Keratinocyte (primary cell): ENCODE data around the gene RBBP5. TPM values are rescaled to one million over a fixed set of nuclear protein-coding genes. Genes with fewer than 3 reads are reported as not detected.

Experiments used
- DNase-seq: peaks from one replicate; pipeline ENCODE4 v3.0.0-alpha.2; 2011; ENCODE audit warnings: low read depth, missing footprints, low spot score
- FAIRE-seq: peaks from 2 replicates; lab custom pipeline; 2011; peaks lifted over from hg19 to GRCh38; lab: Jason Lieb, UNC
- H2AFZ ChIP-seq: 2 replicates; pipeline ENCODE4 v1.6.0; 2012; ENCODE audit warnings: low read length, control low read depth, inconsistent platforms; ENCODE audit not compliant: control insufficient read depth
- H3K27ac ChIP-seq: 2 replicates; pipeline ENCODE4 v1.5.1; 2011; ENCODE audit warnings: low read length; ENCODE audit not compliant: control insufficient read depth, insufficient read depth
- H3K27me3 ChIP-seq: 3 replicates; pipeline ENCODE4 v1.6.0; 2011; ENCODE audit warnings: low read length; ENCODE audit not compliant: control insufficient read depth, insufficient read depth; ENCODE audit errors: extremely low read depth
- H3K36me3 ChIP-seq, 2 experiments: 2 replicates in 1 of 2; 3 replicates in 1 of 2; pipeline ENCODE4 v1.5.1; 2011; ENCODE audit warnings: low read length in 2 of 2, mild to moderate bottlenecking in 1 of 2; ENCODE audit not compliant: control insufficient read depth in 2 of 2, insufficient read depth in 2 of 2; ENCODE audit errors: extremely low read depth in 1 of 2
- H3K4me1 ChIP-seq: 3 replicates; pipeline ENCODE4 v1.5.1; 2011; ENCODE audit warnings: low read length; ENCODE audit not compliant: control insufficient read depth, insufficient read depth; ENCODE audit errors: extremely low read depth
- H3K4me2 ChIP-seq: 3 replicates; pipeline ENCODE4 v1.6.0; 2011; ENCODE audit warnings: low read depth, low read length; ENCODE audit not compliant: control insufficient read depth, insufficient read depth; ENCODE audit errors: extremely low read depth
- H3K4me3 ChIP-seq, 3 experiments: fragments of 200-600 bp in 1 of 3; sonication (generic) in 1 of 3; 2 replicates in 2 of 3; 3 replicates in 1 of 3; pipeline ENCODE4 v1.5.1; 2011 to 2016; ENCODE audit warnings: low read length in 3 of 3, mild to moderate bottlenecking in 3 of 3, control low read depth in 2 of 3, inconsistent platforms in 1 of 3, low read depth in 1 of 3, mixed read lengths in 1 of 3, mixed run types in 1 of 3, moderate library complexity in 1 of 3; ENCODE audit not compliant: control insufficient read depth in 2 of 3, insufficient read depth in 2 of 3; ENCODE audit errors: extremely low read depth in 1 of 3
- H3K79me2 ChIP-seq: 2 replicates; pipeline ENCODE4 v1.6.0; 2012; ENCODE audit warnings: low read length; ENCODE audit not compliant: control insufficient read depth, insufficient read depth
- H3K9ac ChIP-seq: 3 replicates; pipeline ENCODE4 v1.6.0; 2011; ENCODE audit warnings: low read length; ENCODE audit not compliant: control insufficient read depth, insufficient read depth; ENCODE audit errors: extremely low read depth
- H3K9me1 ChIP-seq: 3 replicates; pipeline ENCODE4 v1.6.0; 2011; ENCODE audit warnings: low read length; ENCODE audit not compliant: control insufficient read depth, insufficient read depth; ENCODE audit errors: extremely low read depth
- H3K9me3 ChIP-seq: 2 replicates; pipeline ENCODE4 v1.5.1; 2012; ENCODE audit warnings: low read depth, low read length; ENCODE audit not compliant: control insufficient read depth
- H4K20me1 ChIP-seq: 3 replicates; pipeline ENCODE4 v1.6.0; 2011; ENCODE audit warnings: low read length; ENCODE audit not compliant: control insufficient read depth, insufficient read depth; ENCODE audit errors: extremely low read depth
- EZH2 ChIP-seq: IDR thresholded peaks from one replicate; pipeline ENCODE4 v1.6.1; 2012; ENCODE audit warnings: inconsistent platforms, mild to moderate bottlenecking, low read length, moderate library complexity
- dilution Hi-C: fragments of 300-500 bp; cut with MboI; formaldehyde crosslinking; loops from one replicate; pipeline ENCODE4 v1.7.0; 2020; ENCODE audit warnings: low sequenced_read_pairs; ENCODE audit not compliant: extremely low pct_ligation_motif_present
- polyA plus RNA-seq, 5 experiments: library from polyadenylated mRNA; depleted of rRNA in 3 of 5; stranded (reverse) in 3 of 5; stranded (forward) in 1 of 5; unstranded in 1 of 5; fragments of >200 nt; gene quantifications; 1 replicate in 1 of 5; 2 replicates in 3 of 5; 3 replicates in 1 of 5; pipeline versions ENCODE4 v1.2.1 to v1.2.3, GENCODE V29; 2011 to 2012; ENCODE audit warnings: missing spikeins in 2 of 5, low read depth in 1 of 5, low replicate concordance in 1 of 5
- TF ChIP-seq, protein P1 (sequence below), 3 experiments: IDR thresholded peaks in 1 of 3; conservative IDR thresholded peaks in 1 of 3; optimal IDR thresholded peaks in 1 of 3; 2 replicates in 2 of 3; 3 replicates in 1 of 3; pipeline versions ENCODE3 to v1.5.1; 2011; ENCODE audit warnings: low read length in 3 of 3, mild to moderate bottlenecking in 3 of 3, moderate library complexity in 2 of 3, control low read depth in 1 of 3, inconsistent platforms in 1 of 3; ENCODE audit not compliant: insufficient read depth in 2 of 3; ENCODE audit errors: extremely low read depth in 1 of 3

The RBBP5 gene
- polyA plus RNA-seq, 1 donor (not counting 4 experiments of a cell fraction or from before 2014, with no cell fraction given): 12.3 TPM

DNA sequence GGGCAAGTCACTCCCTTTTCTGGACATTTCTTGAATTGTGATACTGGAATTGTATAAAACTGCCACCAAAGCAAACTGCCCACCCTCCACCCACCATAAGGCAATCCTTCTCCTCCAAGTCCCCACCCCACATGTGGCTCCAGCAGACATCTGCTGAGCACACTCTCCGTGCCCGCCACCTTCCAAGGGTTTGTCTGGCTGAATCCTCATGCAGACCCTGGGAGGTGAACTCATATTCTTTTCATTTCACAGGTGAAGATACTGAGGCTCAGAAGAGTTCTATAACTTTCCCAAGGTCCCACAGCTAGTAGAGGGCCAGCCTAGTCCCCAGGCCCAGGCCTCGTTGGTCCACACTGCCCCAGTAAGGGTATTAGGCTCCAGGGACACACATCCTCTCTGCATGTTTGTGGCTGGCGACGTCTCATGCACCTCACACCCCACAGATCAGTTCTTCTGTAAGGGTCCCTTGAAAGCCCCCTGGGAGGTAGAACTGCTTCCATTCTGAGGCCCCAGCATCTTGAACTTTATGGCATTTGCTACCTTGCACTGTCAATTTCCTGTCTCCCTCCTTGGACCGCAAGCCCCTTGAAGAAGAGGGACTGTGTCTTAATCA, 64.7 kb downstream of the RBBP5 start:
- Histone ChIP-seq H3K4me1 (no peaks in the 10 kb centered on the region), H3K36me3 (no peaks in the 10 kb centered on the region), H3K79me2 (no peaks in the 10 kb centered on the region), H3K27ac (no peak overlapping the region), H3K4me2 (no peak overlapping the region), H3K27me3 (peaks cover 14% of the 10 kb centered on the region), H3K9me3 (no peaks in the 10 kb centered on the region), H2AFZ (no peak overlapping the region), H3K9me1 (no peaks in the 10 kb centered on the region), H4K20me1 (no peaks in the 10 kb centered on the region), H3K4me3 (no peak overlapping the region), H3K9ac (no peak overlapping the region)
- TF ChIP-seq, protein P1, sequence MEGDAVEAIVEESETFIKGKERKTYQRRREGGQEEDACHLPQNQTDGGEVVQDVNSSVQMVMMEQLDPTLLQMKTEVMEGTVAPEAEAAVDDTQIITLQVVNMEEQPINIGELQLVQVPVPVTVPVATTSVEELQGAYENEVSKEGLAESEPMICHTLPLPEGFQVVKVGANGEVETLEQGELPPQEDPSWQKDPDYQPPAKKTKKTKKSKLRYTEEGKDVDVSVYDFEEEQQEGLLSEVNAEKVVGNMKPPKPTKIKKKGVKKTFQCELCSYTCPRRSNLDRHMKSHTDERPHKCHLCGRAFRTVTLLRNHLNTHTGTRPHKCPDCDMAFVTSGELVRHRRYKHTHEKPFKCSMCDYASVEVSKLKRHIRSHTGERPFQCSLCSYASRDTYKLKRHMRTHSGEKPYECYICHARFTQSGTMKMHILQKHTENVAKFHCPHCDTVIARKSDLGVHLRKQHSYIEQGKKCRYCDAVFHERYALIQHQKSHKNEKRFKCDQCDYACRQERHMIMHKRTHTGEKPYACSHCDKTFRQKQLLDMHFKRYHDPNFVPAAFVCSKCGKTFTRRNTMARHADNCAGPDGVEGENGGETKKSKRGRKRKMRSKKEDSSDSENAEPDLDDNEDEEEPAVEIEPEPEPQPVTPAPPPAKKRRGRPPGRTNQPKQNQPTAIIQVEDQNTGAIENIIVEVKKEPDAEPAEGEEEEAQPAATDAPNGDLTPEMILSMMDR (optimal IDR thresholded peaks at IDR 0.05 in 1 of 3, IDR thresholded peaks at IDR 0.05 in 1 of 3, conservative IDR thresholded peaks at IDR 0.05 in 1 of 3; ENCODE audit: extremely low read depth in 1 of 3, insufficient read depth in 2 of 3, low read length in 3 of 3): no peak
- TF ChIP-seq EZH2: no peak
- dilution Hi-C loops: no loop called here
- DNase-seq (no peak), FAIRE-seq (no peak)

DNA sequence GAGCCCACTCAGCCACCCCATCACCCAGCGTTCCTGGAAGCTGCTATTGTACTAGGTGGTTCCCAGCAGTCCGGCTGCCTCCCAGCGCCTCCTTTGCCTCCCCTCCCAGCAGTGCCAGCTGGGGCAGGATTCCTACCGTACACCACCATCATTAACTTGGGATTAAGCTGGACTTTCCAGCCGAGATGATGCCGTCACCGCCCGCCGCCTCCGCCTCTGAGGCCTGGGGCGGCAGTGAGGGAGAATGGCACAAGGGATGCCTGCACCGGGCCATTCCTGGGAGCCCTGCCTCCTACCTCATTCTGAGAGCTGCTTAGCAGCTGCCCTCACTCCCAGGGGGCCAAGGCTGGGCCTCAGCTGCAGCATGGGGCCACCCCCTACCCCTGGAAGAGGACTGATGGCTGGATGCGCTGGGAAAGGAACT, 65.6 kb downstream of the RBBP5 start:
- Histone ChIP-seq H3K79me2 (no peaks in the 10 kb centered on the region), H3K27ac (no peak overlapping the region), H3K27me3 (peaks cover 21% of the 10 kb centered on the region), H4K20me1 (no peaks in the 10 kb centered on the region), H3K4me3 (no peak overlapping the region), H3K36me3 (no peaks in the 10 kb centered on the region), H3K4me1 (no peaks in the 10 kb centered on the region), H3K9me1 (no peaks in the 10 kb centered on the region), H2AFZ (no peak overlapping the region), H3K9me3 (no peaks in the 10 kb centered on the region), H3K9ac (no peak overlapping the region), H3K4me2 (no peak overlapping the region)
- FAIRE-seq (no peak), DNase-seq (no peak)
- TF ChIP-seq, protein P1 (optimal IDR thresholded peaks at IDR 0.05 in 1 of 3, IDR thresholded peaks at IDR 0.05 in 1 of 3, conservative IDR thresholded peaks at IDR 0.05 in 1 of 3; ENCODE audit: extremely low read depth in 1 of 3, insufficient read depth in 2 of 3, low read length in 3 of 3): no peak
- TF ChIP-seq EZH2: no peak
- dilution Hi-C loops: no loop called here
